PC-3 (cell line): ENCODE measurements around the gene OR2A12. TPM values are rescaled to one million over a fixed set of nuclear protein-coding genes. Genes with fewer than 3 reads are reported as not detected.

Source experiments
- ATAC-seq: fragments of 200-7000 bp; cut with Tn5 transposase; 2 replicates; pipeline ENCODE4 v1.9.1; 2020; ENCODE audit warnings: mild to moderate bottlenecking, moderate library complexity
- BruUV-seq: library from RNA; stranded (reverse); fragments of 400-500 nt; replicated peaks from 2 replicates; lab custom pipeline; 2021; lab: Mats Ljungman, UMichigan
- CTCF ChIA-PET: fragments of 300-600 bp; sonication (Branson Sonifier 250); formaldehyde crosslinking; loops from one replicate; lab custom pipeline; 2022; ENCODE audit warnings: antibody characterized with exemption; lab: Charles Lee
- POLR2A ChIA-PET: fragments of 300-600 bp; sonication (Branson Sonifier 250); formaldehyde crosslinking; loops from one replicate; lab custom pipeline; 2022; ENCODE audit warnings: antibody characterized with exemption; ENCODE audit not compliant: unreplicated experiment; lab: Charles Lee
- DNase-seq: peaks from one replicate; pipeline ENCODE4 v3.0.0-alpha.2; 2015
- H2AFZ ChIP-seq: fragments of 300-600 bp; sonication (generic); 2 replicates; pipeline ENCODE4 v1.6.0; 2016; ENCODE audit warnings: antibody characterized with exemption, low read length
- H3F3A ChIP-seq: fragments of 300-600 bp; sonication (generic); one replicate; pipeline ENCODE4 v1.6.0; 2017; ENCODE audit warnings: antibody characterized with exemption, low read length, control low read depth, mild to moderate bottlenecking; ENCODE audit not compliant: unreplicated experiment
- H3K27ac ChIP-seq: fragments of 300-600 bp; sonication (generic); 2 replicates; pipeline ENCODE4 v1.5.1; 2016; ENCODE audit warnings: mild to moderate bottlenecking, low read length
- H3K27me3 ChIP-seq: fragments of 300-600 bp; sonication (generic); 2 replicates; pipeline ENCODE4 v1.6.1; 2016; ENCODE audit warnings: low read length, mixed read lengths
- H3K36me3 ChIP-seq: fragments of 300-600 bp; sonication (generic); 2 replicates; pipeline ENCODE4 v1.6.1; 2016; ENCODE audit warnings: low read depth, mixed run types, low read length, mixed read lengths
- H3K4me1 ChIP-seq: fragments of 300-600 bp; sonication (generic); 2 replicates; pipeline ENCODE4 v1.5.1; 2016; ENCODE audit warnings: low read length; ENCODE audit not compliant: insufficient read depth
- H3K4me2 ChIP-seq: fragments of 300-600 bp; sonication (generic); 2 replicates; pipeline ENCODE4 v1.6.0; 2016; ENCODE audit warnings: low read length
- H3K4me3 ChIP-seq: fragments of 300-600 bp; sonication (generic); 2 replicates; pipeline ENCODE4 v1.5.1; 2016; ENCODE audit warnings: mild to moderate bottlenecking, low read length, mixed read lengths
- H3K79me2 ChIP-seq: fragments of 300-600 bp; sonication (generic); 2 replicates; pipeline ENCODE4 v1.6.1; 2017; ENCODE audit warnings: low read length, mixed read lengths
- H3K9ac ChIP-seq: fragments of 300-600 bp; sonication (generic); 2 replicates; pipeline ENCODE4 v1.6.0; 2016; ENCODE audit warnings: mild to moderate bottlenecking, low read length
- H3K9me2 ChIP-seq: fragments of 300-600 bp; sonication (generic); replicated peaks from 2 replicates; pipeline ENCODE4 v1.6.1; 2016; ENCODE audit warnings: mixed run types, low read length, mixed read lengths
- H3K9me3 ChIP-seq: fragments of 300-600 bp; sonication (generic); 2 replicates; pipeline ENCODE4 v1.6.1; 2016; ENCODE audit warnings: low read length, mixed read lengths
- H4K20me1 ChIP-seq: fragments of 300-600 bp; sonication (generic); 2 replicates; pipeline ENCODE4 v1.6.1; 2016; ENCODE audit warnings: low read length, mixed read lengths
- CTCF ChIP-seq: fragments of 300-600 bp; sonication (generic); conservative IDR thresholded peaks from 2 replicates; pipeline ENCODE4 v1.5.1; 2017; ENCODE audit warnings: antibody characterized with exemption, low read depth, mild to moderate bottlenecking, low read length
- EZH2 ChIP-seq: fragments of 300-600 bp; sonication (generic); IDR thresholded peaks from one replicate; pipeline ENCODE4 v1.6.1; 2017; ENCODE audit warnings: antibody characterized with exemption, mild to moderate bottlenecking, low read length; ENCODE audit not compliant: unreplicated experiment
- EZH2phosphoT487 ChIP-seq: fragments of 300-600 bp; sonication (generic); IDR thresholded peaks from 2 replicates; pipeline ENCODE4 v1.6.1; 2018; ENCODE audit warnings: mild to moderate bottlenecking, antibody characterized with exemption, low read length, borderline replicate concordance
- intact Hi-C: fragments of 100-400 bp; cut with micrococcal nuclease; formaldehyde crosslinking; loops from 2 replicates; pipeline ENCODE4 v1.9.0; 2023
- total RNA-seq: library from RNA; depleted of rRNA; stranded (reverse); fragments of >200 nt; gene quantifications from 2 replicates; pipeline ENCODE4 v1.2.3, GENCODE V29; 2014

The OR2A12 gene
- total RNA-seq, 1 experiment from 2014 or later, result not detected

GRCh38 chr7:144057954-144058353 lies 28.1 kb upstream of the OR2A12 start:
- H3K27ac ChIP-seq, result peak overlapping the region; percentile 98
- H3K9ac ChIP-seq, result peak overlapping the region; percentile 62
- no peaks in the 10 kb centered on the region for H3K9me3 ChIP-seq
- H2AFZ ChIP-seq, result peak overlapping the region; percentile 57; the same call in 1 of the 2 replicates
- ATAC-seq (peak; percentile 99), DNase-seq (peak; percentile 88)
- no peak overlapping the region for H3K4me3 ChIP-seq
- POLR2A ChIA-PET, result interaction anchor here (0.7 kb wide), 1 partner anchor 15 kb away, joined by 3 read pairs; no protein-coding TSS in a partner anchor
- peaks cover 11% of the 10 kb centered on the region for H3K4me1 ChIP-seq
- H3F3A ChIP-seq, result peaks cover 3% of the 10 kb centered on the region
- BruUV-seq, result no TSS peak
- no peaks in the 10 kb centered on the region for H4K20me1 ChIP-seq
- no peaks in the 10 kb centered on the region for H3K9me2 ChIP-seq
- no peaks in the 10 kb centered on the region for H3K27me3 ChIP-seq
- intact Hi-C loops, result loop anchor here (2.0 kb wide), 1 partner anchor 69 kb away; no protein-coding TSS in a partner anchor
- no peaks in the 10 kb centered on the region for H3K36me3 ChIP-seq
- TF ChIP-seq EZH2, result no peak
- no peak for TF ChIP-seq EZH2phosphoT487
- TF ChIP-seq CTCF, result no peak
- CTCF ChIA-PET, result interaction anchor here (1.3 kb wide), 1 partner anchor 70 kb away, joined by 7 read pairs; no protein-coding TSS in a partner anchor
- H3K4me2 ChIP-seq, result peak overlapping the region; percentile 38
- no peaks in the 10 kb centered on the region for H3K79me2 ChIP-seq

GRCh38 chr7:144063710-144064109 lies 22.4 kb upstream of the OR2A12 start:
- Histone ChIP-seq H3F3A (peaks cover 3% of the 10 kb centered on the region), H3K27ac (no peak overlapping the region), H4K20me1 (no peaks in the 10 kb centered on the region), H3K4me2 (no peak overlapping the region), H3K79me2 (no peaks in the 10 kb centered on the region), H3K9ac (no peak overlapping the region), H3K27me3 (no peaks in the 10 kb centered on the region), H2AFZ (no peak overlapping the region), H3K9me3 (no peaks in the 10 kb centered on the region), H3K4me1 (peaks cover 2% of the 10 kb centered on the region; the same call in 1 of the 2 replicates), H3K9me2 (no peaks in the 10 kb centered on the region), H3K36me3 (no peaks in the 10 kb centered on the region), H3K4me3 (no peak overlapping the region)
- ATAC-seq (no peak), DNase-seq (no peak)
- POLR2A ChIA-PET, result no interaction called here
- BruUV-seq, result no TSS peak
- intact Hi-C loops, result no loop called here
- CTCF ChIA-PET, result interaction anchor here (1.4 kb wide), 1 partner anchor 64 kb away, joined by 7 read pairs; no protein-coding TSS in a partner anchor
- TF ChIP-seq CTCF (peak; percentile 58), EZH2 (no peak), EZH2phosphoT487 (no peak)

GRCh38 chr7:144069511-144069910 lies 16.6 kb upstream of the OR2A12 start, which contains the start of gene OR2A25:
OR2A25 (plus strand) TSS chr7:144069811; CDS start chr7:144074220, 4,409 bp downstream.
- BruUV-seq, result no TSS peak

More at GRCh38 chr7:144069511-144069910, 16.6 kb upstream of the OR2A12 start, which contains the start of gene OR2A25:
- CTCF ChIA-PET, result interaction anchor here (0.6 kb wide), 1 partner anchor 58 kb away, joined by 5 read pairs; no protein-coding TSS in a partner anchor
- Histone ChIP-seq H3K9me3 (no peaks in the 10 kb centered on the region), H3K27me3 (peaks cover 12% of the 10 kb centered on the region), H3K4me1 (no peaks in the 10 kb centered on the region; the same call in 1 of the 2 replicates), H3K27ac (no peak within 1 kb of the TSS), H4K20me1 (no peaks in the 10 kb centered on the region), H3K4me3 (no peak within 1 kb of the TSS), H3K9ac (no peak within 1 kb of the TSS), H3K79me2 (no peaks in the 10 kb centered on the region), H3K36me3 (no peaks in the 10 kb centered on the region), H3F3A (no peaks in the 10 kb centered on the region), H3K4me2 (no peak within 1 kb of the TSS), H3K9me2 (no peaks in the 10 kb centered on the region), H2AFZ (no peak within 1 kb of the TSS)
- TF ChIP-seq CTCF (no peak), EZH2 (no peak)
- DNase-seq (no peak), ATAC-seq (no peak)
- POLR2A ChIA-PET, result no interaction called here
- intact Hi-C loops, result loop anchor here (5.0 kb wide), 1 partner anchor 37 kb away; no protein-coding TSS in a partner anchor
